ENCODE measurements around the gene NKD1. TPM values are rescaled to one million over a fixed set of nuclear protein-coding genes. Genes with fewer than 3 reads are reported as not detected.
A peak's percentile ranks its signal among the peaks of the same experiment; 100 is the strongest.

NKD1 gene
- total RNA-seq, 6 donors from 2014 or later = 9.9 to 59.7 (median 21.4) TPM

DNA sequence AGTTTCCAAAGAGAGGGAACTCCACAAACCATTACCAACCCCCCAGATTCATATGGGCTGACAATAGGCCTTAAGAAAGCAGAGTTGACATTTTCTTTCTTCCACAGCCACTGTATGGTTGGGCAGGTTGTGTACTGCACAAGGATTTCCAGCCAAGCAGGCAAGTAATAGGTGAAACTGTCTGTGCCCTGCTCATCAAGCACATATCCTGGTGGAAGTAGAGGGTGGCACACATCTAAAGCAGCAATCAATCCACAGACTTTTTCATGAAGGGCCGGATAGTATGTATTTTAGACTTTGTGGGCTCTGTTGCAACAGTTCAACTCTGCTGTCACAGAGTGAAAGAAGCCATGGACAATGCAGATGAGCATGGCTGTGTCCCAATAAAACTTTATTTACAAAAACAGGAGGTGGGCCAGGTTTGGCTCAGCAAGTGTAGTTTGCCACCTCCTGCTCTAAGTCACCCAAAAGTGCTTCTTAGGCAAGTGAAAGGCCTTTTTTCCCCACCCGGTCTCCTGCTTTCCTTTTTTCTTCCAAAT lies 69.5 kb downstream of the NKD1 start:
- peaks cover 0 to 19% (median 4%) of the 10 kb centered on the region in 4 donors for H3K4me1 ChIP-seq

DNA sequence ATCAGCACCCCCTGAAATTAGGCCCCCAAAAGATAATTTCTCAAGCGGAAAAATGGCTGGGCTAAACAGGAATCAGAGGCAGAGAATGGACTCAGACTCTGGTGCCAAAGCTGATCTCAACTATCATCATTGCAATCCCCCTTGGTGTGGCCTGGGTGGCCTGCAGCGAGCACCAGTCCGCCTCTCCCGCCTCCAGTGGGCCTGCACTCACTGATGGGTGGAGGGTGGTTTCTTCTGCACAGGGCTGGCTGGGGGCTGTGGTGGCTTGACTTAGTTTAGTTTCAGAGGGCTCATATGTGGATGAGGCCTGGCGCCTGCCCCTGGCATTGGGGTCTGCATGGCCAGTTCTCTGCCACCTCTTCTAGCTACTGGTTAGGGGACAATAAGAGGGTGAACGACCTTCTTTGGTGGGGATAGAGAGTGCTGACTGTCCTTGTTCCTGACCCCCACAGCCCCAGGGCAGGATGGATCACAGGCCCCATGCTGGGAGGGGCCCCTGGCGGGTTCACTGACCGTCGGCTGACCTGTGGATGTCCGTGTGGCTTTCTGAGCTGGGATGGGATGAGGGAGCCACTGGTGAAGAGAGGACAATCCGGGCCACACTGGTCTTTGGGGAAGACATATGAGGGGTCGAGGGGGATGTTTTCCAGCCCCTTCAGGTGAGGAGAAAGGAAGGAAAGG lies 70.2 kb downstream of the NKD1 start:
- no peak overlapping the region for H3K27ac ChIP-seq
- DNase-seq = no peak
- no peaks in the 10 kb centered on the region for H3K9me3 ChIP-seq
- peaks cover 0 to 16% (median 2%) of the 10 kb centered on the region in 4 donors for H3K4me1 ChIP-seq
- H3K4me3 ChIP-seq = no peak overlapping the region
- ATAC-seq (ENCODE audit: low FRiP score in 2 of 2) = no peak
- WGBS, 2 donors = 86 to 92% methylated on average over 10 to 12 of the region's 12 CpGs
- H3K27me3 ChIP-seq = no peaks in the 10 kb centered on the region
- TF ChIP-seq, protein P1, sequence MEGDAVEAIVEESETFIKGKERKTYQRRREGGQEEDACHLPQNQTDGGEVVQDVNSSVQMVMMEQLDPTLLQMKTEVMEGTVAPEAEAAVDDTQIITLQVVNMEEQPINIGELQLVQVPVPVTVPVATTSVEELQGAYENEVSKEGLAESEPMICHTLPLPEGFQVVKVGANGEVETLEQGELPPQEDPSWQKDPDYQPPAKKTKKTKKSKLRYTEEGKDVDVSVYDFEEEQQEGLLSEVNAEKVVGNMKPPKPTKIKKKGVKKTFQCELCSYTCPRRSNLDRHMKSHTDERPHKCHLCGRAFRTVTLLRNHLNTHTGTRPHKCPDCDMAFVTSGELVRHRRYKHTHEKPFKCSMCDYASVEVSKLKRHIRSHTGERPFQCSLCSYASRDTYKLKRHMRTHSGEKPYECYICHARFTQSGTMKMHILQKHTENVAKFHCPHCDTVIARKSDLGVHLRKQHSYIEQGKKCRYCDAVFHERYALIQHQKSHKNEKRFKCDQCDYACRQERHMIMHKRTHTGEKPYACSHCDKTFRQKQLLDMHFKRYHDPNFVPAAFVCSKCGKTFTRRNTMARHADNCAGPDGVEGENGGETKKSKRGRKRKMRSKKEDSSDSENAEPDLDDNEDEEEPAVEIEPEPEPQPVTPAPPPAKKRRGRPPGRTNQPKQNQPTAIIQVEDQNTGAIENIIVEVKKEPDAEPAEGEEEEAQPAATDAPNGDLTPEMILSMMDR (IDR thresholded peaks at IDR 0.05) = no peak
- H3K36me3 ChIP-seq = no peaks in the 10 kb centered on the region

More for the DNA sequence above, 69.5 kb downstream of the NKD1 start:
- TF ChIP-seq, protein P1 (IDR thresholded peaks at IDR 0.05) = no peak
- TF ChIP-seq POLR2AphosphoS5 (IDR thresholded peaks at IDR 0.05) = no peak
- TF ChIP-seq POLR2A (IDR thresholded peaks at IDR 0.05) = no peak
- TF ChIP-seq EP300 (IDR thresholded peaks at IDR 0.05) = no peak
- Histone ChIP-seq H3K36me3 (no peaks in the 10 kb centered on the region), H3K4me3 (no peak overlapping the region), H3K27ac (peak overlapping the region in 1 of 4 donors; percentile 24), H3K27me3 (no peaks in the 10 kb centered on the region), H3K9me3 (no peaks in the 10 kb centered on the region)
- DNase-seq = no peak
- 97% methylated on average over 2 of the region's 2 CpGs for WGBS, 2 donors
- ATAC-seq (ENCODE audit: low FRiP score in 2 of 2) = no peak

DNA sequence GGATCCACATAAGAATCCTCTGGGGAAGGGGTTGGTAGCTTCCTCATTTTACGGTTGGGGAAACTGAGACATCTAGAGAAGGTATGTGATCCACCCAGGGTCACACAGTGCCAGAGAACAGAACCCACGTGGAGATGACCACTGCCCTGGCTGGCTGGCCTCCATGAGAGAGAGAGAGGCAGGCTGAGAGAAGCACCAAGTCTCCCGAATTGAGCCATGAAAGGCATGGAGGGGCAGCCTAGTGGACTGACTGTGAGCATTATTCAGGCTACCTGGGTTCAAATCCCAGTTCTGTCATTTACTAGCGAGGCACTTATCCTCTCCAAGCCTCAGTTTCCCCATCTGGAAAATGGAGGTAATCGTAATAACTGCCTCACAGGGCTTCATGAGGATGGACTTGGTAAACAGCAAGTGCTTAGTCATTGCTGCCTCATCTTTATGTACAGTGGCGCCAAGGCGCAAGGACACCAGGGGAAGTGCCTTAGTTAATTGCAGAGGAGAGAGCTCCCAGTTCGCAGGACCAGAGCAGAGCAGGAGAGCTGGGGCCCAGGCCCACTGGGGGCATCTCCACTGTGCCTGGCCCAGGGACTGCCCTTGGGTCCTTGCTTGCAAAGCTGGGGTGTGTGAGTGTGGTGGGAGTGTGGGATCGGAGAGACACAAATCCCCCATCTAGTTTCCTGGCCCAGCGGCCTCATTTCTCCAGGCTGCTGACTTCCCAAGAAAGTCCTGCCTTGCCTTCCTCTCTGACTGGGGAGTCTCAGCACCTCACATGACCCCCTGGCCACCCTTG lies 71.7 kb downstream of the NKD1 start:
- Histone ChIP-seq H3K36me3 (no peaks in the 10 kb centered on the region), H3K27me3 (no peaks in the 10 kb centered on the region), H3K9me3 (no peaks in the 10 kb centered on the region), H3K27ac (no peak overlapping the region), H3K4me3 (no peak overlapping the region), H3K4me1 (peaks cover 0 to 16% (median 0%) of the 10 kb centered on the region in 4 donors)
- DNase-seq (no peak), ATAC-seq (ENCODE audit: low FRiP score in 2 of 2) (no peak)
- no peak for TF ChIP-seq POLR2AphosphoS5 (IDR thresholded peaks at IDR 0.05)
- no peak for TF ChIP-seq POLR2A (IDR thresholded peaks at IDR 0.05)
- WGBS, 2 donors = 83 to 93% methylated on average over 10 of the region's 10 CpGs

DNA sequence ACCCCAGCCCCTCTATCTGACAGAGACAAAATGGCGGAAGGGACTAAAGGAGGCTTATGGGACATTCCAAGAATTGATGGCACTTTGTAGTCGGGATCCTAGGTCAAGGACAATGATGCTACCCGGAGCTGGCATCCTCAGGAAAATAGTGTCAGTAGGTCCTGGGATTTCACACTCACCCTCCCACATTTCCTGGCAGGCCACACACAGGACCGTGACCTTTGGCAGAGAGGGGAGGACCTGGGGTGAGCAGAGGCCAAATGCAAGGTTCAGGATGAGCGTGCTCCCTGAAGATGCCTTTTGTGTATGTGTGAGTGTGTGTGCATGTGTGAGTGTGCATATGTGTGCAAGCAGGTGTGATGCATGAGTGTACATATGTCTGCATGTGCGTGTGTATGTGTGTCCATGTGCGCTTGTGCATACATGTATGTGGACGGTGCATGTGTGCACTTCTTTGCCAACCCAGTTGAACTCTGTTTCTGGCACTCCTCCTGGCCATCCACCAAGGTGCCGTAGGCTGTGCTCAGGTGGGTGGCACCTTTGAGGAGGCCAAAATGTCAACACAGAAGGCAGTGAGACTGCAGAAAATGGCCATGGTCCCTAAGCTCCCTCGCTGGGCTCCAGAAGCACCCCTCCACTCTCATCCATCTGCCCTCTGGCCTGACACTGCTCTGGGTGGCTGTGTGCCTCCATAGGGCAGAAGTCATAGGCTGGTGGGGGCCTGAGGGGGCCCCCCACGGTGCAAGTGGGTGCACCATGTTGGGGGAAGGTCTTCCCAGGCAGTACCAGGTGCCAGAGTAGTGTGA lies 72.7 kb downstream of the NKD1 start:
- Histone ChIP-seq H3K9me3 (no peaks in the 10 kb centered on the region), H3K27me3 (no peaks in the 10 kb centered on the region), H3K4me1 (peaks cover 0 to 10% (median 0%) of the 10 kb centered on the region in 4 donors), H3K4me3 (no peak overlapping the region), H3K36me3 (peaks cover 0 to 7% (median 2%) of the 10 kb centered on the region in 4 donors), H3K27ac (no peak overlapping the region)
- no peak for TF ChIP-seq POLR2A (IDR thresholded peaks at IDR 0.05)
- TF ChIP-seq, protein P1 (IDR thresholded peaks at IDR 0.05) = no peak
- TF ChIP-seq POLR2AphosphoS5 (IDR thresholded peaks at IDR 0.05) = no peak
- TF ChIP-seq EP300 (IDR thresholded peaks at IDR 0.05) = no peak
- no peak for DNase-seq
- ATAC-seq (ENCODE audit: low FRiP score in 2 of 2) = no peak
- WGBS, 2 donors = 87 to 94% methylated on average over 7 to 11 of the region's 11 CpGs

DNA sequence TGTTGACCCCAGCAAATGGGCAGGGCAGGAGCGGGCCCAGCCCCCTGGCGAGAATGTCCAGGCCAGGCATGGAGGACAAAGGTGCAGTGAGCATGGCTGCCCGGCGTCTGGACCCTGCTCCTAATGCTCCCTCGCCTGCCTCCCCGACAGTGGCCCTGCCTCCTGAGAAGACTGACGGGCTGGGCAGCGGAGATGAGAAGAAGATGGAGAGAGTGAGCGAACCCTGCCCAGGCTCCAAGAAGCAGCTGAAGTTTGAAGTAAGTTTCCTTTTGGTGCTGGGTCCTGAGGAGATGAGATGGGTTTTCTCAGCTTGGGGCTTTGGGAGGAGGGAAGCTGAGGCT lies 73.2 kb downstream of the NKD1 start:
- 90 to 96% methylated on average over 7 to 9 of the region's 9 CpGs for WGBS, 2 donors

More for the DNA sequence above, 73.2 kb downstream of the NKD1 start:
- H3K4me1 ChIP-seq = peaks cover 0 to 8% (median 2%) of the 10 kb centered on the region in 4 donors
- H3K9me3 ChIP-seq = no peaks in the 10 kb centered on the region
- no peak overlapping the region for H3K27ac ChIP-seq
- no peaks in the 10 kb centered on the region for H3K27me3 ChIP-seq
- DNase-seq = no peak
- no peak for TF ChIP-seq EP300 (IDR thresholded peaks at IDR 0.05)
- TF ChIP-seq POLR2A (IDR thresholded peaks at IDR 0.05) = no peak
- TF ChIP-seq, protein P1 (IDR thresholded peaks at IDR 0.05) = no peak
- TF ChIP-seq POLR2AphosphoS5 (IDR thresholded peaks at IDR 0.05) = no peak
- H3K36me3 ChIP-seq = peaks cover 0 to 8% (median 3%) of the 10 kb centered on the region in 4 donors
- no peak overlapping the region for H3K4me3 ChIP-seq
- ATAC-seq (ENCODE audit: low FRiP score in 2 of 2) = no peak
